WTC11 (cell line): ENCODE data around the gene AKAP7. TPM values are rescaled to one million over a fixed set of nuclear protein-coding genes. Genes with fewer than 3 reads are reported as not detected.

ENCODE experiments used
- ATAC-seq: fragments of 200-7000 bp; cut with Tn5 transposase; 2 replicates; pipeline ENCODE4 v1.10.0; 2021; ENCODE audit warnings: mild to moderate bottlenecking, moderate library complexity
- CTCF ChIA-PET: fragments of 300-600 bp; sonication (Branson Sonifier 250); formaldehyde crosslinking; loops from one replicate; lab custom pipeline; 2021; ENCODE audit warnings: antibody characterized with exemption; lab: Charles Lee
- POLR2A ChIA-PET: fragments of 350-600 bp; sonication (Branson Sonifier 250); formaldehyde crosslinking; loops from one replicate; lab custom pipeline; 2021; ENCODE audit warnings: antibody characterized with exemption; lab: Charles Lee
- DNase-seq: peaks from one replicate; pipeline ENCODE4 v3.0.0; 2021; ENCODE audit warnings: low spot score
- H3K27ac Mint-ChIP-seq: 2 replicates; pipeline ENCODE4 v1.8.0; 2021; ENCODE audit warnings: mixed read lengths
- H3K27me3 Mint-ChIP-seq: 2 replicates; pipeline ENCODE4 v1.8.0; 2021; ENCODE audit warnings: low read depth, mild to moderate bottlenecking, moderate library complexity, mixed read lengths
- H3K36me3 Mint-ChIP-seq: 2 replicates; pipeline ENCODE4 v1.8.0; 2021; ENCODE audit warnings: mixed read lengths
- H3K4me1 Mint-ChIP-seq: 2 replicates; pipeline ENCODE4 v1.8.0; 2022; ENCODE audit warnings: mixed read lengths
- H3K4me3 Mint-ChIP-seq: 2 replicates; pipeline ENCODE4 v1.8.0; 2021; ENCODE audit warnings: mild to moderate bottlenecking, moderate library complexity, mixed read lengths
- H3K9me3 Mint-ChIP-seq: 2 replicates; pipeline ENCODE4 v1.8.0; 2021; ENCODE audit warnings: mixed read lengths
- ATF1 ChIP-seq: sonication (generic); formaldehyde crosslinking; IDR thresholded peaks from 2 replicates; pipeline ENCODE4 v1.8.1; 2023; ENCODE audit warnings: mild to moderate bottlenecking, moderate library complexity, missing genetic modification reagents
- ETV6 ChIP-seq: sonication (generic); formaldehyde crosslinking; IDR thresholded peaks from 2 replicates; pipeline ENCODE4 v1.8.1; 2022; ENCODE audit warnings: mild to moderate bottlenecking, missing genetic modification reagents
- FOXP1 ChIP-seq: sonication (generic); formaldehyde crosslinking; IDR thresholded peaks from 2 replicates; pipeline ENCODE4 v1.8.0; 2022; ENCODE audit warnings: missing genetic modification reagents, mild to moderate bottlenecking, moderate library complexity, borderline replicate concordance
- KAT7 ChIP-seq: sonication (generic); formaldehyde crosslinking; IDR thresholded peaks from 2 replicates; pipeline ENCODE4 v1.8.1; 2023; ENCODE audit warnings: missing genetic modification reagents, mild to moderate bottlenecking, borderline replicate concordance
- NFATC4 ChIP-seq: fragments of 250-450 bp; sonication (Bioruptor Pico); IDR thresholded peaks from 2 replicates; pipeline ENCODE4 v1.9.0; 2021; ENCODE audit warnings: mild to moderate bottlenecking
- NR2C2 ChIP-seq: sonication (generic); formaldehyde crosslinking; IDR thresholded peaks from 2 replicates; pipeline ENCODE4 v1.8.0; 2022; ENCODE audit warnings: mild to moderate bottlenecking, missing genetic modification reagents
- OVOL2 ChIP-seq: fragments of 250-450 bp; sonication (Bioruptor Pico); IDR thresholded peaks from 2 replicates; pipeline ENCODE4 v1.9.0; 2021; ENCODE audit warnings: mild to moderate bottlenecking, borderline replicate concordance
- RELA ChIP-seq: sonication (generic); formaldehyde crosslinking; IDR thresholded peaks from 2 replicates; pipeline ENCODE4 v1.8.1; 2022; ENCODE audit warnings: missing genetic modification reagents, mild to moderate bottlenecking, borderline replicate concordance
- SMAD3 ChIP-seq: sonication (generic); formaldehyde crosslinking; IDR thresholded peaks from 2 replicates; pipeline ENCODE4 v1.8.0; 2022; ENCODE audit warnings: missing genetic modification reagents, mild to moderate bottlenecking, borderline replicate concordance
- TCF7 ChIP-seq: sonication (generic); formaldehyde crosslinking; IDR thresholded peaks from 2 replicates; pipeline ENCODE4 v1.8.0; 2022; ENCODE audit warnings: mild to moderate bottlenecking, low read depth, missing genetic modification reagents, moderate library complexity
- TEAD1 ChIP-seq: sonication (generic); formaldehyde crosslinking; IDR thresholded peaks from 2 replicates; pipeline ENCODE4 v1.8.0; 2022; ENCODE audit warnings: mild to moderate bottlenecking, missing genetic modification reagents
- ZBTB21 ChIP-seq: sonication (generic); formaldehyde crosslinking; IDR thresholded peaks from 2 replicates; pipeline ENCODE4 v1.8.1; 2023; ENCODE audit warnings: mild to moderate bottlenecking, missing genetic modification reagents, borderline replicate concordance
- ZNF138 ChIP-seq: sonication (generic); formaldehyde crosslinking; conservative IDR thresholded peaks from 2 replicates; pipeline ENCODE4 v1.8.1; 2022; ENCODE audit warnings: mild to moderate bottlenecking, moderate library complexity, missing genetic modification reagents
- ZNF232 ChIP-seq: sonication (generic); formaldehyde crosslinking; IDR thresholded peaks from 2 replicates; pipeline ENCODE4 v1.8.0; 2022; ENCODE audit warnings: mild to moderate bottlenecking, missing genetic modification reagents
- ZNF263 ChIP-seq: sonication (generic); formaldehyde crosslinking; IDR thresholded peaks from 2 replicates; pipeline ENCODE4 v1.8.1; 2022; ENCODE audit warnings: low read depth, mild to moderate bottlenecking, moderate library complexity, missing genetic modification reagents
- ZNF396 ChIP-seq: fragments of 250-450 bp; sonication (Bioruptor Pico); IDR thresholded peaks from 2 replicates; pipeline ENCODE4 v1.8.0; 2021; ENCODE audit warnings: mild to moderate bottlenecking, moderate library complexity, borderline replicate concordance
- total RNA-seq: library from RNA; stranded (reverse); gene quantifications from 3 replicates; pipeline ENCODE4 v1.2.3, GENCODE V29; 2021
- TF ChIP-seq, protein P1 (sequence below): sonication (generic); formaldehyde crosslinking; IDR thresholded peaks from 2 replicates; pipeline ENCODE4 v1.8.0; 2022; ENCODE audit warnings: mild to moderate bottlenecking, missing genetic modification reagents
- TF ChIP-seq, protein P2 (sequence below): sonication (generic); formaldehyde crosslinking; conservative IDR thresholded peaks from 2 replicates; pipeline ENCODE4 v1.8.1; 2023; ENCODE audit warnings: mild to moderate bottlenecking, low read depth, missing genetic modification reagents, moderate library complexity
- TF ChIP-seq, protein P3 (sequence below): sonication (generic); formaldehyde crosslinking; IDR thresholded peaks from 2 replicates; pipeline ENCODE4 v1.8.0; 2022; ENCODE audit warnings: mild to moderate bottlenecking, missing genetic modification reagents
- TF ChIP-seq, protein P4 (sequence below): sonication (generic); formaldehyde crosslinking; IDR thresholded peaks from 2 replicates; pipeline ENCODE4 v1.8.1; 2022; ENCODE audit warnings: low read depth, missing genetic modification reagents, borderline replicate concordance
- TF ChIP-seq, protein P5 (sequence below): sonication (generic); formaldehyde crosslinking; IDR thresholded peaks from 2 replicates; pipeline ENCODE4 v1.8.1; 2023; ENCODE audit warnings: mild to moderate bottlenecking, missing genetic modification reagents, moderate library complexity
- TF ChIP-seq, protein P6 (sequence below): sonication (generic); formaldehyde crosslinking; IDR thresholded peaks from 2 replicates; pipeline ENCODE4 v1.8.1; 2022; ENCODE audit warnings: low read depth, mild to moderate bottlenecking, moderate library complexity, missing genetic modification reagents, borderline replicate concordance

AKAP7 gene
- total RNA-seq, 1 experiment from 2014 or later, result 10.9 TPM

DNA sequence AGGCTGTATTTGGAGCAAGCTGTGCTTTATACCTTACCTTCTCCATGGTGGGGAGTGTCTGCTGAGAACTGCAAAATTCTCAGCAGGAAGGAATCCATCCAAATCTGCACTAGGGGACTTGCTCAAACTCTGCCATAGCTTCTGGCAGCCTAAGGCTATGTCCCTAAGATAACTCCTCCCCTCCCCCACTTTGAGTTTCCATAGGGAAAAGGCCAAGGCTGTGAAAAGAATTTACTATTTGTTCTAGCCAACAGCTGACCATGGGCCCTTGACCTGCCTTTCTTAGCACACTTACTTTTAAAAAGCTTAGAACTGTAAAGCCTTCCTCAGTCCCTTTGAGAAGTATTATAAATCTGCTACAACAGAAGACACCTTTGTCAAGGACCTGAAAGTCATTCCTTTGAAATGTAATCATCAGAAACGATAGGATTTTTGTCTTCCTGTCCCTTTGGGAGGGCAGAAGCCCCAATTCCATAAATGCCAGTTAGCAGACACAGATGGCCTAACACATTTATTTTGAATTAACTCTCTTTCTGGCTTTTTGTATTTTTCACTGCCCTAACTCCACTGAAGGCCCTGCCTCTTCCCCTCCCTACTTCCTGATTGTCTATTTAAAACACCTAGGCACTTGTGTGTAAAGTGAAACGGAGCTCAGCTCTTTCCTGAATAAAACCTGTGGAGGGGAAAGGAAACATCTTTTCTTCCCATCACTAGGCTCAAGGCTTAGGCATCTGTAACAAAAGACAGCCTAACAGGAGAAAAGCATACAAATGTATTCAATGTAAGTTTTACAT, 157.1 kb downstream of the AKAP7 start:
- Mint-ChIP-seq H3K4me1 (peaks cover 64% of the 10 kb centered on the region), H3K27me3 (no peaks in the 10 kb centered on the region), H3K9me3 (peaks cover 5% of the 10 kb centered on the region; the same call in 1 of the 2 replicates), H3K4me3 (peak overlapping the region; percentile 5), H3K27ac (peak overlapping the region; percentile 95), H3K36me3 (peaks cover 21% of the 10 kb centered on the region)
- TF ChIP-seq ATF1 (CRISPR knock-in tag) (no peak), ETV6 (0 out of 2 replicates have a peak, but pooled peaks have one; percentile 12), KAT7 (CRISPR knock-in tag) (no peak), NFATC4 (CRISPR knock-in tag) (no peak)
- ATAC-seq, result peak; percentile 5; the same call in 1 of the 2 replicates
- ChIA-PET CTCF (interaction anchor here (0.9 kb wide), 1 partner anchor 109 kb away, joined by 4 read pairs; no protein-coding TSS in a partner anchor), POLR2A (no interaction called here)
- DNase-seq, result no peak

DNA sequence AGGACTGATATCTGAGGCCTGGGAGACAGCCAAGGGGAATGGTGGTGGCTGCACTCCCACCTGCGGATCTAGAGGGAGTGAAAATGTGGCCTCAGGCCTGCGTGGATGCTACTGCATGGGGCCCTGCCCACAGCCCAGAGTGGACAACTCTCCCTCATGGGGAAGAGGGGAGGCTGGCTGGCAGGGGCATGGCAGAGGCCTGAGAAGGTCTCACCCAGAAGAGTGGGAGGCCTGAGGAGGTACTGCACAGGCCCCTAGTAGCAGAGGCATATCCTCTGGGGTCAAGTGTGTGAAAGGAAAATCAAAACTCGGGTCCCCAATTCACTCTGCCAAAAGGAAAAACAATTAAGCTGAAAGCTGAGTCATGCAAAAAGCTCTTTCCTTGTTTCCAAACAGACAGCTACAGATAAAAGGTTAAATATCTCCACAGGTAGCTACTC, 158.2 kb downstream of the AKAP7 start:
- ChIA-PET CTCF (interaction anchor here (1.0 kb wide), 1 partner anchor 241 kb away, joined by 3 read pairs; no protein-coding TSS in a partner anchor), POLR2A (no interaction called here)
- Mint-ChIP-seq H3K4me1 (peaks cover 75% of the 10 kb centered on the region), H3K27ac (peak overlapping the region; percentile 95; the same call in 1 of the 2 replicates), H3K27me3 (no peaks in the 10 kb centered on the region), H3K9me3 (peaks cover 5% of the 10 kb centered on the region; the same call in 1 of the 2 replicates), H3K4me3 (peak overlapping the region; percentile 10; the same call in 1 of the 2 replicates), H3K36me3 (peaks cover 32% of the 10 kb centered on the region)
- DNase-seq (no peak), ATAC-seq (no peak)
- TF ChIP-seq ZBTB21 (no peak), OVOL2 (CRISPR knock-in tag) (no peak), ZNF138 (CRISPR knock-in tag) (0 out of 2 replicates have a peak, but pooled peaks have one; percentile 55)

DNA sequence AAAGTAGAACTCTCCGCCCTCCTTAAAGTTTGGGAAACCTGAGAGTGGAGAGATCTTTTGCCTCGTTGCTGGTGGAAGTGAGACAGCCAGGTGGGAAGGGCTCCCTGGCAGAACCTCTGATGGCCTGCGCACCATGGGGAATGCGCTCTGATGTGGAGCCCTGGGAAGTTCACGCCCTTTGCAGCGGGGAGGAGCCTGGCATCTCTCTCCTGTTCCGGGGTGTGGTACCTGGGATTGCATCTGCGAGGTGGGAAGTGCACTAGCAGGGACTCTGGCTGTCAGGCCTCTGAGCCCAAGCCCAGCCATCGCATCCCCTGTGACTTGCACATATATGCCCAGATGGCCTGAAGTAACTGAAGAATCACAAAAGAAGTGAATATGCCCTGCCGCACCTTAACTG, 159.8 kb downstream of the AKAP7 start:
- peak overlapping the region; percentile 94 for H3K27ac Mint-ChIP-seq
- H3K9me3 Mint-ChIP-seq, result peaks cover 5% of the 10 kb centered on the region; the same call in 1 of the 2 replicates
- peaks cover 47% of the 10 kb centered on the region for H3K36me3 Mint-ChIP-seq
- ATAC-seq (peak; percentile 96), DNase-seq (peak; percentile 77)
- POLR2A ChIA-PET, result no interaction called here
- H3K27me3 Mint-ChIP-seq, result no peaks in the 10 kb centered on the region
- CTCF ChIA-PET, result no interaction called here
- H3K4me3 Mint-ChIP-seq, result peak overlapping the region; percentile 85
- H3K4me1 Mint-ChIP-seq, result peaks cover 90% of the 10 kb centered on the region
- TF ChIP-seq, protein P1, sequence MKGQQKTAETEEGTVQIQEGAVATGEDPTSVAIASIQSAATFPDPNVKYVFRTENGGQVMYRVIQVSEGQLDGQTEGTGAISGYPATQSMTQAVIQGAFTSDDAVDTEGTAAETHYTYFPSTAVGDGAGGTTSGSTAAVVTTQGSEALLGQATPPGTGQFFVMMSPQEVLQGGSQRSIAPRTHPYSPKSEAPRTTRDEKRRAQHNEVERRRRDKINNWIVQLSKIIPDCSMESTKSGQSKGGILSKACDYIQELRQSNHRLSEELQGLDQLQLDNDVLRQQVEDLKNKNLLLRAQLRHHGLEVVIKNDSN (CRISPR knock-in tag), result no peak
- TF ChIP-seq, protein P2, sequence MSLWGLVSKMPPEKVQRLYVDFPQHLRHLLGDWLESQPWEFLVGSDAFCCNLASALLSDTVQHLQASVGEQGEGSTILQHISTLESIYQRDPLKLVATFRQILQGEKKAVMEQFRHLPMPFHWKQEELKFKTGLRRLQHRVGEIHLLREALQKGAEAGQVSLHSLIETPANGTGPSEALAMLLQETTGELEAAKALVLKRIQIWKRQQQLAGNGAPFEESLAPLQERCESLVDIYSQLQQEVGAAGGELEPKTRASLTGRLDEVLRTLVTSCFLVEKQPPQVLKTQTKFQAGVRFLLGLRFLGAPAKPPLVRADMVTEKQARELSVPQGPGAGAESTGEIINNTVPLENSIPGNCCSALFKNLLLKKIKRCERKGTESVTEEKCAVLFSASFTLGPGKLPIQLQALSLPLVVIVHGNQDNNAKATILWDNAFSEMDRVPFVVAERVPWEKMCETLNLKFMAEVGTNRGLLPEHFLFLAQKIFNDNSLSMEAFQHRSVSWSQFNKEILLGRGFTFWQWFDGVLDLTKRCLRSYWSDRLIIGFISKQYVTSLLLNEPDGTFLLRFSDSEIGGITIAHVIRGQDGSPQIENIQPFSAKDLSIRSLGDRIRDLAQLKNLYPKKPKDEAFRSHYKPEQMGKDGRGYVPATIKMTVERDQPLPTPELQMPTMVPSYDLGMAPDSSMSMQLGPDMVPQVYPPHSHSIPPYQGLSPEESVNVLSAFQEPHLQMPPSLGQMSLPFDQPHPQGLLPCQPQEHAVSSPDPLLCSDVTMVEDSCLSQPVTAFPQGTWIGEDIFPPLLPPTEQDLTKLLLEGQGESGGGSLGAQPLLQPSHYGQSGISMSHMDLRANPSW, result no peak
- TF ChIP-seq TCF7 (CRISPR knock-in tag) (no peak), ZNF263 (CRISPR knock-in tag) (no peak), RELA (CRISPR knock-in tag) (no peak), TEAD1 (CRISPR knock-in tag) (peak; percentile 92; the same call in 1 of the 2 replicates), ZNF232 (CRISPR knock-in tag) (no peak), NFATC4 (CRISPR knock-in tag) (no peak), FOXP1 (CRISPR knock-in tag) (no peak), ZNF396 (no peak), SMAD3 (CRISPR knock-in tag) (peak; percentile 63; the same call in 1 of the 2 replicates), NR2C2 (CRISPR knock-in tag) (no peak)
- TF ChIP-seq, protein P3, sequence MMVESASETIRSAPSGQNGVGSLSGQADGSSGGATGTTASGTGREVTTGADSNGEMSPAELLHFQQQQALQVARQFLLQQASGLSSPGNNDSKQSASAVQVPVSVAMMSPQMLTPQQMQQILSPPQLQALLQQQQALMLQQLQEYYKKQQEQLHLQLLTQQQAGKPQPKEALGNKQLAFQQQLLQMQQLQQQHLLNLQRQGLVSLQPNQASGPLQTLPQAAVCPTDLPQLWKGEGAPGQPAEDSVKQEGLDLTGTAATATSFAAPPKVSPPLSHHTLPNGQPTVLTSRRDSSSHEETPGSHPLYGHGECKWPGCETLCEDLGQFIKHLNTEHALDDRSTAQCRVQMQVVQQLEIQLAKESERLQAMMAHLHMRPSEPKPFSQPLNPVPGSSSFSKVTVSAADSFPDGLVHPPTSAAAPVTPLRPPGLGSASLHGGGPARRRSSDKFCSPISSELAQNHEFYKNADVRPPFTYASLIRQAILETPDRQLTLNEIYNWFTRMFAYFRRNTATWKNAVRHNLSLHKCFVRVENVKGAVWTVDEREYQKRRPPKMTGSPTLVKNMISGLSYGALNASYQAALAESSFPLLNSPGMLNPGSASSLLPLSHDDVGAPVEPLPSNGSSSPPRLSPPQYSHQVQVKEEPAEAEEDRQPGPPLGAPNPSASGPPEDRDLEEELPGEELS (CRISPR knock-in tag), result no peak
- TF ChIP-seq, protein P4, sequence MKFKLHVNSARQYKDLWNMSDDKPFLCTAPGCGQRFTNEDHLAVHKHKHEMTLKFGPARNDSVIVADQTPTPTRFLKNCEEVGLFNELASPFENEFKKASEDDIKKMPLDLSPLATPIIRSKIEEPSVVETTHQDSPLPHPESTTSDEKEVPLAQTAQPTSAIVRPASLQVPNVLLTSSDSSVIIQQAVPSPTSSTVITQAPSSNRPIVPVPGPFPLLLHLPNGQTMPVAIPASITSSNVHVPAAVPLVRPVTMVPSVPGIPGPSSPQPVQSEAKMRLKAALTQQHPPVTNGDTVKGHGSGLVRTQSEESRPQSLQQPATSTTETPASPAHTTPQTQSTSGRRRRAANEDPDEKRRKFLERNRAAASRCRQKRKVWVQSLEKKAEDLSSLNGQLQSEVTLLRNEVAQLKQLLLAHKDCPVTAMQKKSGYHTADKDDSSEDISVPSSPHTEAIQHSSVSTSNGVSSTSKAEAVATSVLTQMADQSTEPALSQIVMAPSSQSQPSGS (CRISPR knock-in tag), result no peak
- TF ChIP-seq, protein P5, sequence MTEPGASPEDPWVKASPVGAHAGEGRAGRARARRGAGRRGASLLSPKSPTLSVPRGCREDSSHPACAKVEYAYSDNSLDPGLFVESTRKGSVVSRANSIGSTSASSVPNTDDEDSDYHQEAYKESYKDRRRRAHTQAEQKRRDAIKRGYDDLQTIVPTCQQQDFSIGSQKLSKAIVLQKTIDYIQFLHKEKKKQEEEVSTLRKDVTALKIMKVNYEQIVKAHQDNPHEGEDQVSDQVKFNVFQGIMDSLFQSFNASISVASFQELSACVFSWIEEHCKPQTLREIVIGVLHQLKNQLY (CRISPR knock-in tag), result no peak
- TF ChIP-seq, protein P6, sequence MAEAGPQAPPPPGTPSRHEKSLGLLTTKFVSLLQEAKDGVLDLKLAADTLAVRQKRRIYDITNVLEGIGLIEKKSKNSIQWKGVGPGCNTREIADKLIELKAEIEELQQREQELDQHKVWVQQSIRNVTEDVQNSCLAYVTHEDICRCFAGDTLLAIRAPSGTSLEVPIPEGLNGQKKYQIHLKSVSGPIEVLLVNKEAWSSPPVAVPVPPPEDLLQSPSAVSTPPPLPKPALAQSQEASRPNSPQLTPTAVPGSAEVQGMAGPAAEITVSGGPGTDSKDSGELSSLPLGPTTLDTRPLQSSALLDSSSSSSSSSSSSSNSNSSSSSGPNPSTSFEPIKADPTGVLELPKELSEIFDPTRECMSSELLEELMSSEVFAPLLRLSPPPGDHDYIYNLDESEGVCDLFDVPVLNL (CRISPR knock-in tag), result no peak
